NCI-H2107 treated with DMSO at 0.1 percent for 48 hours (cell line): ENCODE measurements around the gene THEM5.

Source experiments
- DNase-seq: peaks from one replicate; lab custom pipeline; 2025; ENCODE audit not compliant: unreplicated experiment; lab: John Stamatoyannopoulos, UW

Gene THEM5

GRCh38 chr1:151840421-151840820 lies 13.1 kb downstream of the THEM5 start:
- DNase-seq: no peak

- peak; percentile 25 for DNase-seq
Observed at GRCh38 chr1:151839457-151840403, 13.8 kb downstream of the THEM5 start, which contains the start of gene C2CD4D. Gene C2CD4D, minus strand, starts transcription at chr1:151839820. Its CDS starts 831 bp downstream, at chr1:151838989.

- DNase-seq: no peak
Observed at GRCh38 chr1:151839082-151839412, 14.5 kb downstream of the THEM5 start.

- no peak for DNase-seq
Observed at GRCh38 chr1:151838222-151839081, 15.1 kb downstream of the THEM5 start.

- no peak for DNase-seq
Observed at GRCh38 chr1:151837884-151838221, 15.7 kb downstream of the THEM5 start.

- DNase-seq: no peak
Observed at GRCh38 chr1:151837197-151837596, 16.3 kb downstream of the THEM5 start.

GRCh38 chr1:151835596-151835995 lies 17.9 kb downstream of the THEM5 start:
- no peak for DNase-seq

- no peak for DNase-seq
Observed at GRCh38 chr1:151834239-151834638, 19.3 kb downstream of the THEM5 start.

GRCh38 chr1:151833172-151833900 lies 20.2 kb downstream of the THEM5 start:
- DNase-seq: no peak

- peak; percentile 56 for DNase-seq
Observed at GRCh38 chr1:151832318-151832980, 21.1 kb downstream of the THEM5 start.

GRCh38 chr1:151831605-151832004 lies 21.9 kb downstream of the THEM5 start, which contains the start of gene RORC:
Gene RORC, minus strand, starts transcription at chr1:151831802. Its CDS starts 38 bp downstream, at chr1:151831764.
- no peak for DNase-seq

- no peak for DNase-seq
Observed at GRCh38 chr1:151831256-151831591, 22.3 kb downstream of the THEM5 start.

GRCh38 chr1:151830055-151830454 lies 23.5 kb downstream of the THEM5 start:
- no peak for DNase-seq

- DNase-seq: no peak
Observed at GRCh38 chr1:151829352-151830046, 24.0 kb downstream of the THEM5 start.

- DNase-seq: peak; percentile 5
Observed at GRCh38 chr1:151828921-151829320, 24.6 kb downstream of the THEM5 start.

GRCh38 chr1:151827853-151828252 lies 25.7 kb downstream of the THEM5 start:
- no peak for DNase-seq

GRCh38 chr1:151825751-151826660 lies 27.5 kb downstream of the THEM5 start:
- DNase-seq: no peak

GRCh38 chr1:151825204-151825603 lies 28.3 kb downstream of the THEM5 start:
- no peak for DNase-seq

GRCh38 chr1:151823175-151823574 lies 30.3 kb downstream of the THEM5 start:
- no peak for DNase-seq
